Activated gamma-delta T cell (primary cell): ENCODE measurements around the gene PCDHGB1.
"Not testable (repeated sequence)": the region's sequence is repeated elsewhere in the genome, so short reads cannot be mapped to it uniquely, and the experiment has no call there.

Experiments used
- DNase-seq: peaks from one replicate; lab custom pipeline; 2025; lab: John Stamatoyannopoulos, UW
- total RNA-seq, 2 donors: gene quantifications; one replicate each; lab custom pipeline; 2026; lab: John Stamatoyannopoulos, UW

PCDHGB1 gene
- 0 to 0.13 reads per million in 2 donors for total RNA-seq

GRCh38 chr5:141349917-141350619 is at the start of gene PCDHGB1:
PCDHGB1 (plus strand) TSS chr5:141350099; CDS start chr5:141350261, 162 bp downstream.
- DNase-seq, result no peak

GRCh38 chr5:141303756-141304155 is 46.1 kb upstream of the PCDHGB1 start, which contains the start of gene SLC25A2:
SLC25A2 (minus strand) TSS chr5:141304049; CDS start chr5:141303865, 184 bp downstream.
- no peak for DNase-seq

DNA sequence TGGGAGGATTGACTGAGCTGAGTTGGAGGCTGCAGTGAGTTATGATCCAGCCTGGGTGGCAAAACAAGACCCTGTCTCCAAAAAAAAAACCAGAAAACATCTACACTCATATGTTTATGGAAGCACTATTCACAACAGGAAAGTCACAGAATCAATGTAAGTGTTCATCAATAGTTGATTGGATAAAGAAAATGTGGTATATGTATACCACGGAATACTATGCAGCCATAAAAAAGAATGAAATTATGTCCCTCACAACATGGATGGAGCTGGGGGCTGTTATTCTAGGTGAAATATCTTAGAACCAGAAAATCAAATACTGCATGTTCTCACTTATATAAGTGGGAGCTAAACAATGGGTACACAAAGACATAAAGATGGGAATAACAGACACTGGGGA is 43.3 kb upstream of the PCDHGB1 start:
- no peak for DNase-seq

- DNase-seq, result no peak
Measured at GRCh38 chr5:141313711-141314110, 36.2 kb upstream of the PCDHGB1 start.

GRCh38 chr5:141316963-141317362 is 32.9 kb upstream of the PCDHGB1 start:
- DNase-seq, result not testable (repeated sequence)

- DNase-seq, result no peak
Measured at GRCh38 chr5:141319202-141319601, 30.7 kb upstream of the PCDHGB1 start.

- no peak for DNase-seq
Measured at GRCh38 chr5:141319699-141320098, 30.2 kb upstream of the PCDHGB1 start.

GRCh38 chr5:141320225-141321169 is 29.4 kb upstream of the PCDHGB1 start, which contains the start of gene TAF7:
TAF7 (minus strand) TSS chr5:141320784; CDS start chr5:141320044, 740 bp downstream.
- peak; percentile 78 for DNase-seq

GRCh38 chr5:141322261-141322660 is 27.6 kb upstream of the PCDHGB1 start:
- no peak for DNase-seq

DNA sequence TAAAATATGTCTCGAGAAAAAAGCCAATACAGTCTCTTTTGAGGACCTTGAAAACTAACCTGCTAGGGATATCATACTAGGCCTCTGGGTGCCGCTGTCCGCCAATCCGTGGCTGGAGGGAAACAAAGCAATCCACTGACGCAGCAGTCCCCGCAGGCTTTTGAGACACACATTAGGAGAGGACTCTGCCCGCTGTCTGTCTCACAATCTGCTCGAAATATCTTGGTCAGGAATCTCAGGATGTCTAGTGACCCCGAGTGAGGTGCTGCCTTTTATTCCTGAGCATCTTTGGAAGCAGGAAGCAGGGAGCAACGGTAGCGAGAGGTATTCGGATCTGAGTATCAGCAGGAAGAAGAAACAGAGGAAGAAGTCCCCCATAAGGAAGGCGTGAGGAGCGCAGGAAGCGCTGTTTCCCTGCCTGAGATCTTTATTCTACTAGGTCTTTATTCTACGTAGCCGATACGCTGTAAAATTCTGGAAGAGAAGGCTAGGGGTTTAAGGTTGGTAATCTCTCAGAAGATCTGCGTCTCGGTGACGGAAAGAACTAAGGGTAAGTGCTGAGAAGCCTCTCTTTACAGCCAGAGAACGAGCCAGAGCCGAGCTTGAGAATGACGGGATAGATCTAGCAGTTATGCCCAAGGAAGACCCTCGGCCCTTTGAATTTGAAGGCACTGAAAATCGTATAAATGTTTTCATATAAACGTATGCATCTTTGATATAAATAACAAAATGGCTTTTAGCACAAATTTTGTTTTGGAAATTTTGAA is 23.6 kb upstream of the PCDHGB1 start:
- peak; percentile 16 for DNase-seq

DNA sequence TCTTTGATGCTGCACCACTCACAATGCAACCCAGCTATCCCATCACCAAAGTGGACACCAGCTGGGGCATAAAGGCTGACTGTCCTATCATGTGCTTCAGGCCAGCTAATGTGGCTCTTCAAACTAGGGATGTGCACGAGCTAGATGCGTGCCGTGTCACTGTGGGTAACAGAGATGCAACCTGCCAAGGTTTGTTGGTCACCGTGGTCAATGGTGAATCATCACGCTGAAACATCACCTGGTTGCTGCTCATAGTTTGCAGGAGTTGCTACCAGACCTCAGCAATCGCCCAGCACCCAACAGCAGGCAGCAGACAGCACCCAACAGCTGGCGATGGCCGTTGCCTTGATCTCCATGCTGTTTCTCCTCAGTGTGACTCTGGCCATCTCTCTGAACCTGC is 21.7 kb upstream of the PCDHGB1 start:
- no peak for DNase-seq

DNA sequence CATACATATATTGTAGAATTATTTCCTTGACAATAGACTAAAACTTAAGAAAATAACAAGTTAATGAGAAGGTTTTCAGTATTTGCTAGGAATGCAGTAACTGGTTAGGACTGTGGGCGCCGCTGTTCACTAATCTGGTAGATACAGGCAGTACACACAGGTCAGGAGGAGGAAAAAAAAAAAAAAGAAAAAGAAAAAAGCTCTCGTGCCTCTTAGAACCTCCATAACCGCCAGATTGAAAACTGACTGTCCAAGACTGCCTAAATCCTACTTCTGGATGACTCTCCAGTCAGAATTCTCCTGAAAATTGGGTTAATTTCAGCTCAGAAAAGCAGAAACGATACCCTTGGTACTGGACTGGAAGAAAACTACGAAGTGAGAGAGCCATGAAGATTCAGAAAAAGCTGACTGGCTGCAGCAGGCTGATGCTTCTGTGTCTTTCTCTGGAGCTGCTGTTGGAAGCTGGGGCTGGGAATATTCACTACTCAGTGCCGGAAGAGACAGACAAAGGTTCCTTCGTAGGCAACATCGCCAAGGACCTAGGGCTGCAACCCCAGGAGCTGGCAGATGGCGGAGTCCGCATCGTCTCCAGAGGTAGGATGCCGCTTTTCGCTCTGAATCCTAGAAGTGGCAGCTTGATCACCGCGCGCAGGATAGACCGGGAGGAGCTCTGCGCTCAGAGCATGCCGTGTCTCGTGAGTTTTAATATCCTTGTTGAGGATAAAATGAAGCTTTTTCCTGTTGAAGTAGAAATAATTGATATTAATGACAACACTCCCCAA is 19.4 kb upstream of the PCDHGB1 start, which contains the start of gene PCDHGA1:
PCDHGA1 (plus strand) TSS at position 216 of the 782 bp plus-strand sequence.
- no peak for DNase-seq

GRCh38 chr5:141332571-141332970 is 17.3 kb upstream of the PCDHGB1 start:
- not testable (repeated sequence) for DNase-seq

DNA sequence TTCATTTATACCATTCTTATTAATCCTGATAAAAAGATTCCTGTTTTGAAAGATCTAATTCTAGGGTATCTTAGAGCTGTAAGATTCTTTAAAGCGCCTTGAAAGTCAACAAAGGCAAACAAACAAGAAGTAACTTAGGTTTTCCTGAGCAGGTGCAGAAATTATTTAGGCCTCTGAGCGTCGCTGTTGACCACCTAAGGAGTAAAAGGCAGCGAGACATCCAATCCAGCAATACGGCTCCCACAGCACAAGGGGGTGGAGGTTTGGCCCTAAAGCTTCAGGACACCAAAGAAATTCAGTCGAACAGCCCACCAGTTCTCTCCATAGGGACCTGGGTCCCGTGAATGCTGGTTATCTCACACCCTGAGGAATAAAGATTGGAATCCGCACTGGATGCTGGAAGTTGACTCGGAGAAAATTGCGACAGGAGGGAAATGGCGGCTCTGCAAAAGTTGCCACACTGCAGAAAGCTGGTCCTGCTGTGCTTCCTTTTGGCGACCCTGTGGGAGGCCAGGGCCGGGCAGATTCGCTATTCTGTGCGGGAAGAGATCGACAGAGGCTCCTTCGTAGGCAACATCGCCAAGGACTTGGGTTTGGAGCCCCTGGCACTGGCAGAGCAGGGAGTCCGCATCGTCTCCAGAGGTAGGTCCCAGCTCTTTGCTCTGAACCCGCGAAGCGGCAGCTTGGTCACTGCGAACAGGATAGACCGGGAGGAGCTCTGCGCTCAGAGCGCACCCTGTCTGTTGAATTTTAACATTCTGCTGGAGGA is 11.2 kb upstream of the PCDHGB1 start, which contains the start of gene PCDHGA2:
PCDHGA2 (plus strand) TSS at position 223 of the 769 bp plus-strand sequence.
- no peak for DNase-seq

DNA sequence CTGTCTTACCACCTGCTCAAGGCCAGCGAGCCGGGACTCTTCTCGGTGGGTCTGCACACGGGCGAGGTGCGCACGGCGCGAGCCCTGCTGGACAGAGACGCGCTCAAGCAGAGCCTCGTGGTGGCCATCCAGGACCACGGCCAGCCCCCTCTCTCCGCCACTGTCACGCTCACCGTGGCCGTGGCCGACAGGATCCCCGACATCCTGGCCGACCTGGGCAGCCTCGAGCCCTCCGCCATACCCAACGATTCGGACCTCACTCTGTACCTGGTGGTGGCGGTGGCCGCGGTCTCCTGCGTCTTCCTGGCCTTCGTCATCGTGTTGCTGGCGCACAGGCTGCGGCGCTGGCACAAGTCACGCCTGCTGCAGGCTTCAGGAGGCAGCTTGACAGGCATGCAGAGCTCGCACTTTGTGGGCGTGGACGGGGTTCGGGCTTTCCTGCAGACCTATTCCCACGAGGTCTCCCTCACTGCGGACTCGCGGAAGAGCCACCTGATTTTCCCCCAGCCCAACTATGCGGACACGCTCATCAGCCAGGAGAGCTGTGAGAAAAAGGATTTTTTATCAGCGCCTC is 9.0 kb upstream of the PCDHGB1 start:
- not testable (repeated sequence) for DNase-seq

- DNase-seq, result no peak
Measured at GRCh38 chr5:141342773-141343172, 7.1 kb upstream of the PCDHGB1 start.

- no peak for DNase-seq
Measured at GRCh38 chr5:141343242-141343952, 6.5 kb upstream of the PCDHGB1 start, which contains the start of gene PCDHGA3. PCDHGA3 (plus strand) TSS chr5:141343829; CDS start chr5:141344034, 205 bp downstream.

DNA sequence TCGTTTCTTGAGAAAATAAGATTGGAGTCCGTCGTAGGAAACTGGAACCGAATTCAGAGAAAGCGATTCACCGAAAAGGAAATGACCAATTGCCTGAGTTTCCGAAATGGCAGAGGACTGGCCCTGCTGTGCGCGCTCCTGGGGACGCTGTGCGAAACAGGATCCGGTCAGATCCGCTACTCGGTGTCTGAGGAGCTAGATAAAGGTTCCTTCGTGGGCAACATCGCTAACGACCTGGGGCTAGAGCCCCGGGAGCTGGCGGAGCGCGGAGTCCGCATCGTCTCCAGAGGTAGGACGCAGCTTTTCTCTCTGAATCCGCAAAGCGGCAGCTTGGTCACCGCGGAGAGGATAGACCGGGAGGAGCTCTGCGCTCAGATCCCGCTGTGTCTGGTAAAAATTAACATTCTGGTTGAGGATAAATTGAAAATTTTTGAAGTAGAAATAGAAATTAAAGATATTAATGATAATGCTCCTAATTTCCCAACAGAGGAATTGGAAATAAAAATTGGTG is 5.9 kb upstream of the PCDHGB1 start:
- DNase-seq, result no peak

GRCh38 chr5:141345327-141345726 is 4.6 kb upstream of the PCDHGB1 start:
- no peak for DNase-seq
